Adrenal gland (tissue), 12 donors: ENCODE measurements around the gene HTR7. TPM values are rescaled to one million over a fixed set of nuclear protein-coding genes. Genes with fewer than 3 reads are reported as not detected.

ENCODE experiments used
- DNase-seq, 7 donors: peaks; one replicate each; pipeline ENCODE4 v3.0.0-alpha.2; 2019 to 2020
- H3K27ac ChIP-seq, 5 donors: fragments of 200-600 bp; sonication (generic) in 4 of 5; 1 replicate in 3 of 5; 2 replicates in 2 of 5; pipeline versions ENCODE4 v1.5.1 to v1.8.0; 2016 to 2020; ENCODE audit warnings: mild to moderate bottlenecking in 1 of 5
- H3K27me3 ChIP-seq: fragments of 200-600 bp; 2 replicates; pipeline ENCODE4 v1.8.0; 2021
- H3K36me3 ChIP-seq, 2 donors: fragments of 200-600 bp; replicated peaks in 1 of 2; 1 replicate in 1 of 2; 2 replicates in 1 of 2; pipeline versions ENCODE4 v1.5.1 to v1.8.0; 2018 to 2022
- H3K4me1 ChIP-seq, 2 donors: fragments of 200-600 bp; replicated peaks in 1 of 2; 1 replicate in 1 of 2; 2 replicates in 1 of 2; pipeline versions ENCODE4 v1.5.1 to v1.8.0; 2018 to 2021
- H3K4me3 ChIP-seq, 4 donors: fragments of 200-600 bp; sonication (generic) in 3 of 4; one replicate each; pipeline ENCODE4 v1.5.1; 2016 to 2018
- H3K9me3 ChIP-seq, 3 donors: fragments of 200-600 bp; sonication (generic) in 1 of 3; replicated peaks in 1 of 3; 1 replicate in 2 of 3; 2 replicates in 1 of 3; pipeline versions ENCODE4 v1.5.1 to v1.8.0; 2016 to 2021
- POLR2A ChIP-seq, 2 donors: fragments of 450-650 bp; IDR thresholded peaks; one replicate each; pipeline ENCODE4 v1.6.1; 2017; ENCODE audit warnings: antibody characterized with exemption in 2 of 2, mild to moderate bottlenecking in 2 of 2, moderate library complexity in 1 of 2
- WGBS, 4 donors: extraction: QIAGEN DNeasy Blood & Tissue Kit in 2 of 4; methylation state at CpG; one replicate each; pipeline versions ENCODE4 v1.1.5 to v1.1.7; 2013 to 2017; 5-methylcytosine and 5-hydroxymethylcytosine counted together
- intact Hi-C, 2 donors: fragments of 100-400 bp; cut with DNase I; formaldehyde crosslinking; loops; one replicate each; pipeline versions ENCODE4 v1.14.1 to v1.15.0; 2022 to 2023
- polyA plus RNA-seq, 3 donors: library from polyadenylated mRNA; stranded (reverse); fragments of 200-250 nt in 2 of 3; fragments of 350-450 nt in 1 of 3; fragmentation: Illumina TruSeq in 1 of 3; extraction: RNeasy Lipid Tissue Mini Kit (QIAGEN cat#74804) in 1 of 3; gene quantifications; one replicate each; pipeline ENCODE4 v1.2.3, GENCODE V29; 2013 to 2014
- total RNA-seq, 9 donors: library from RNA; depleted of rRNA in 4 of 9; stranded (reverse); fragments of >200 nt in 4 of 9; fragments of 120-200 nt in 1 of 9; fragmentation: NEBNext Ultra II Directional in 1 of 9; extraction: Animal tissue kit (Norgen Biotek cat#: 25700) in 1 of 9; gene quantifications; one replicate each; pipeline versions ENCODE4 v1.1.0 to v1.2.4, GENCODE V29; 2013 to 2023
- TF ChIP-seq, protein P1 (sequence below), 6 experiments: fragments of 450-650 bp in 4 of 6; fragments of 200-600 bp in 2 of 6; sonication (generic) in 1 of 6; IDR thresholded peaks; 1 replicate in 5 of 6; 2 replicates in 1 of 6; pipeline versions ENCODE4 v1.5.1 to v1.8.0; 2016 to 2021; ENCODE audit warnings: antibody characterized with exemption in 6 of 6, mild to moderate bottlenecking in 2 of 6, moderate library complexity in 1 of 6
- donor health status: healthy with polysubstance abuse.
- donor health status: Bipolar disorder and iron deficiency.
- donor health status: DM: yes; HTN: yes; CAD: no.
- donor health status: DM: no; HTN: no; CAD: no.
- donor health status: DM: no; HTN: no; CAD: no.
- donor health status: DM: yes; HTN: yes; CAD: no.

The HTR7 gene
- total and polyA plus RNA-seq, 12 donors: 0.03 to 0.50 (median 0.35) TPM; not detected in 1

DNA sequence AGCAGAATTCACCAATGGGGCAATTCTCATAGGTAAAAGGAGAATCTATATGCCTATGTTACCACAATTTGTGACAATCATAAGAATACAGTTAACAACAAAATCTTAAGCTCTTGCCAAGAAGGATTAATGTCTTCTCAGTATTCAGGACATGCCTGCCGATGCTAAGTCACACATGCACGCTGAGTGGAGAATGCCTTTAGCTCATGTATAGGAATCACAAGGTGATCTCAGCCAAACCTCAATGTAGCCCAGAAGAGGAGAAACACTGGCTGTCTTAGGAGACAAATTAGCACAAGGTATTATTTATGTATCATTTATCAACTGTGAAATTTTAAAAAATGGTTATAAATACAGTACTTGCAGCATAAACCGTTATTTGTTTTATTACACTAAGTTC is 2.7 kb downstream of the HTR7 start:
- Histone ChIP-seq H3K9me3 (peaks cover 0 to 14% (median 0%) of the 10 kb centered on the region in 3 donors), H3K27me3 (peaks cover 32% of the 10 kb centered on the region), H3K36me3 (no peaks in the 10 kb centered on the region), H3K4me3 (no peak overlapping the region), H3K4me1 (peaks cover 0 to 10% of the 10 kb centered on the region in 2 donors), H3K27ac (no peak overlapping the region)
- intact Hi-C loops: no loop called here
- DNase-seq: no peak
- WGBS, 4 donors: 69 to 84% (median 74%) methylated on average over 3 of the region's 3 CpGs
- no peak for TF ChIP-seq POLR2A (IDR thresholded peaks at IDR 0.05)
- TF ChIP-seq, protein P1, sequence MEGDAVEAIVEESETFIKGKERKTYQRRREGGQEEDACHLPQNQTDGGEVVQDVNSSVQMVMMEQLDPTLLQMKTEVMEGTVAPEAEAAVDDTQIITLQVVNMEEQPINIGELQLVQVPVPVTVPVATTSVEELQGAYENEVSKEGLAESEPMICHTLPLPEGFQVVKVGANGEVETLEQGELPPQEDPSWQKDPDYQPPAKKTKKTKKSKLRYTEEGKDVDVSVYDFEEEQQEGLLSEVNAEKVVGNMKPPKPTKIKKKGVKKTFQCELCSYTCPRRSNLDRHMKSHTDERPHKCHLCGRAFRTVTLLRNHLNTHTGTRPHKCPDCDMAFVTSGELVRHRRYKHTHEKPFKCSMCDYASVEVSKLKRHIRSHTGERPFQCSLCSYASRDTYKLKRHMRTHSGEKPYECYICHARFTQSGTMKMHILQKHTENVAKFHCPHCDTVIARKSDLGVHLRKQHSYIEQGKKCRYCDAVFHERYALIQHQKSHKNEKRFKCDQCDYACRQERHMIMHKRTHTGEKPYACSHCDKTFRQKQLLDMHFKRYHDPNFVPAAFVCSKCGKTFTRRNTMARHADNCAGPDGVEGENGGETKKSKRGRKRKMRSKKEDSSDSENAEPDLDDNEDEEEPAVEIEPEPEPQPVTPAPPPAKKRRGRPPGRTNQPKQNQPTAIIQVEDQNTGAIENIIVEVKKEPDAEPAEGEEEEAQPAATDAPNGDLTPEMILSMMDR (IDR thresholded peaks at IDR 0.05): no peak

DNA sequence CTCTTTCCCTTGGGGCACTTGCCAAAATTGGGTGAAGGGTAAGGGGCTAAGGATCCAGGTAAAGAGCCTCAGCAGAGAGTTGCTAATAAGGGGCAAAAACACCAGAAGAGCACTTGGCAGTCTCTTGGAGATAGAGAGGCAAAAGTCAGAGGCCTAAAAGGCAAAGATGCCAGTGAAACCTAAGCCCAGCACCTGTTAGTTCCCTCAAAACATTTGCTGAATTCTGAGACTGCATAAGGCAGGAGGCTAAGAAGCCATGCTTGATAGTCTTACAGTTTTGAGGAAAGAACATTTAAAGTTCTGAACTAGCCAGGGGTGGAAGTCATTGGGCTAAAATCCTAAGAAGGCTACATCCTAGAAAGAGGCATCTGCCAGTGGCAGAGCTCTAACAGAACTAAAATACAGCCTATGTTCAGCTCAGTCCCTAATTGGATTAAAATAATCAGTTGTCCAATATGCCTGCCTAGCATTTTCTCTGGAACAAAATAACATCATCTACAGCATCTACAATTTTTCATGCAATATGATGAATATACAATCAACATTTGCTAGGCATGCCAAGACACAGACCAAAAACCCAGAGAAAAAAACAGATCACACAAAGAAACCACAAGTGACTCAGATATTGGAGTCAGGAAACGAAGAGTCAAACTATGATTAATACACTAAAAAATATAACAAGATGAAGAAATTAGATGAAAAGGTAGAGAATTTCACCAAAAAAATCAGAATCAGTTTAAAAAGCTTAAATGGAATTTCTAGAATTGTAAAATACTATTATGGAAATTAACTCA is 7.7 kb downstream of the HTR7 start:
- Histone ChIP-seq H3K36me3 (no peaks in the 10 kb centered on the region), H3K27me3 (peaks cover 21% of the 10 kb centered on the region), H3K4me3 (no peak overlapping the region), H3K9me3 (peaks cover 0 to 14% (median 0%) of the 10 kb centered on the region in 3 donors), H3K27ac (no peak overlapping the region), H3K4me1 (no peaks in the 10 kb centered on the region)
- TF ChIP-seq POLR2A (IDR thresholded peaks at IDR 0.05): no peak
- TF ChIP-seq, protein P1 (IDR thresholded peaks at IDR 0.05): no peak
- intact Hi-C loops: no loop called here
- 70 to 82% (median 70%) methylated on average over 1 of the region's 1 CpG for WGBS, 4 donors
- DNase-seq: no peak

DNA sequence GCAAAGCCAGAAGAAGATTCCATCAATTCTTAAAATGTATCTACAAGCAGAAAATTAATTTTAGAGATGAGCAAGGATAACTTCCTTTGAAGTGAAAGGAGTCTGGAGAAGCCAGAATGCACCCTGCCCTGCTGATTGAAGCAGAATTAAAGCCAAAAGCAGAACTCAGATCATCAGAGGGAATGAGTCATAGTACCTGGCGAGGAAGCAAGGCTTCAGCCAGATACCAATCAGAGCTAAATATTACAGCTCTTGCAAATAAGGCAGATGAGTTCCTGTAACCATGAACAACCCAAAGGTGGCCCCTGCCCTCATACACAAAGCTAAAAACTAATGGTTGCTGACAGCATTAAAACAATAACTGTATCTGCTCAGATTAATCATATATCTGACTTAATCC is 10.4 kb downstream of the HTR7 start:
- H3K4me3 ChIP-seq: no peak overlapping the region
- peaks cover 0 to 14% (median 0%) of the 10 kb centered on the region in 3 donors for H3K9me3 ChIP-seq
- WGBS, 4 donors: 3 to 20% (median 10%) methylated on average over 1 of the region's 1 CpG
- H3K27me3 ChIP-seq: peaks cover under 1% of the 10 kb centered on the region
- no peaks in the 10 kb centered on the region for H3K4me1 ChIP-seq
- H3K27ac ChIP-seq: no peak overlapping the region
- peak in 6 of 7 donors; percentile 33 to 64 (median 42) for DNase-seq
- TF ChIP-seq POLR2A (IDR thresholded peaks at IDR 0.05): no peak
- TF ChIP-seq, protein P1 (IDR thresholded peaks at IDR 0.05): no peak
- intact Hi-C loops: no loop called here
- H3K36me3 ChIP-seq: no peaks in the 10 kb centered on the region

DNA sequence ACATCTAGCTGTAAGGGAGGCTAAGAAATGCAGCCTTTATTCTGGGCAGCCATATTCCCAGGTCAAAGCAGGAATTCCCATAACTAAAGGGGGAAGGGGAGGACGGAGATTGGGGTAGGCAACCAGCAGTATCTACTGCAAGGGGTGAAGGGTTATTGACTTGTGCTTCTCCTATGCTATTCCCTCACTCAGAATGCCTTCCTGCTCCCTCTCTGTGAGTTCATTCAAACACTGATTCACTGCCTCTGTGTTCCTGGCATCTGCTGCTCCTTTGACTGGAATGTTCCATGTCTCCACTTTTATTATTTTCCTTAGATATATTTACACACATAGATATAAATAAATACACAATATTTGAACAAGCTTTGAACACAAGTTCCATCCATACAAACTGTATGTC is 11.1 kb downstream of the HTR7 start:
- DNase-seq: no peak
- TF ChIP-seq POLR2A (IDR thresholded peaks at IDR 0.05): no peak
- TF ChIP-seq, protein P1 (IDR thresholded peaks at IDR 0.05): no peak
- H3K27ac ChIP-seq: no peak overlapping the region
- no peaks in the 10 kb centered on the region for H3K27me3 ChIP-seq
- intact Hi-C loops: no loop called here
- H3K4me3 ChIP-seq: no peak overlapping the region
- no peaks in the 10 kb centered on the region for H3K4me1 ChIP-seq
- WGBS, 4 donors: 62 to 80% (median 70%) methylated on average over 1 of the region's 1 CpG
- H3K9me3 ChIP-seq: peaks cover 0 to 14% (median 0%) of the 10 kb centered on the region in 3 donors
- no peaks in the 10 kb centered on the region for H3K36me3 ChIP-seq
